Measurements from ENCODE around the gene CARD9. TPM values are rescaled to one million over a fixed set of nuclear protein-coding genes. Genes with fewer than 3 reads are reported as not detected.
A peak's percentile ranks its signal among the peaks of the same experiment; 100 is the strongest.

CARD9 gene
- total RNA-seq, 1 donor from 2014 or later: 1.2 TPM

GRCh38 chr9:136346927-136347465 lies 26.5 kb downstream of the CARD9 start:
- TF ChIP-seq CTCF (IDR thresholded peaks at IDR 0.05; ENCODE audit: borderline replicate concordance): no peak

DNA sequence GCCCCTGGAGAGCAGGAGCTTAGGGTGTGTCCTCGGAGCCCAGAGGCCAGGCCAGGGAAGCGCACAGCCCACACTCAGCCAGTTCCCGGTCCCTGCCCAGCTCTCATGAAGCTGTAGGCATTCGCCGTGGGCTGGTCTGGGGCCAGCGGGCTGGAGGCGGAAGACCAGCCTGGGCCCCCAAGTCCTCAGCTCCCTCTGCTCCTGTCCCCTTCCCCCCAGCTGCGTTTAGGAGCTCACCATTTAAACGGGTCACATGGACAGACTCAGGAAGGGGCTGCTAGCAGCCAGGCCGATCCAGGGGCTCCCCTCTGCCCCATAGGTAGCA lies 27.4 kb downstream of the CARD9 start:
- intact Hi-C loops (cut with micrococcal nuclease): no loop called here
- Histone ChIP-seq H3K27ac (replicated peaks) (peak overlapping the region; percentile 96), H3K4me3 (peak overlapping the region; percentile 54), H3K4me1 (peaks cover 54% of the 10 kb centered on the region), H3K27me3 (ENCODE audit: low read depth) (no peaks in the 10 kb centered on the region), H3K9me3 (replicated peaks) (no peaks in the 10 kb centered on the region), H3K36me3 (peaks cover 9% of the 10 kb centered on the region)
- DNase-seq: no peak
- no peak for TF ChIP-seq CTCF (IDR thresholded peaks at IDR 0.05; ENCODE audit: borderline replicate concordance)

More at GRCh38 chr9:136346927-136347465, 26.5 kb downstream of the CARD9 start:
- no peak overlapping the region for H3K4me3 ChIP-seq
- no peaks in the 10 kb centered on the region for H3K27me3 ChIP-seq (ENCODE audit: low read depth)
- no peaks in the 10 kb centered on the region for H3K9me3 ChIP-seq (replicated peaks)
- DNase-seq: no peak
- intact Hi-C loops (cut with micrococcal nuclease): no loop called here
- peaks cover 45% of the 10 kb centered on the region for H3K4me1 ChIP-seq
- H3K27ac ChIP-seq (replicated peaks): no peak overlapping the region
- peaks cover 9% of the 10 kb centered on the region for H3K36me3 ChIP-seq

GRCh38 chr9:136345281-136346156 lies 27.9 kb downstream of the CARD9 start:
- intact Hi-C loops (cut with micrococcal nuclease): no loop called here
- TF ChIP-seq CTCF (IDR thresholded peaks at IDR 0.05; ENCODE audit: borderline replicate concordance): peak; percentile 68
- Histone ChIP-seq H3K27ac (replicated peaks) (peak overlapping the region; percentile 96), H3K4me3 (peak overlapping the region; percentile 54), H3K36me3 (peaks cover 9% of the 10 kb centered on the region), H3K27me3 (ENCODE audit: low read depth) (no peaks in the 10 kb centered on the region), H3K4me1 (peaks cover 60% of the 10 kb centered on the region), H3K9me3 (replicated peaks) (no peaks in the 10 kb centered on the region)
- peak; percentile 77 for DNase-seq

DNA sequence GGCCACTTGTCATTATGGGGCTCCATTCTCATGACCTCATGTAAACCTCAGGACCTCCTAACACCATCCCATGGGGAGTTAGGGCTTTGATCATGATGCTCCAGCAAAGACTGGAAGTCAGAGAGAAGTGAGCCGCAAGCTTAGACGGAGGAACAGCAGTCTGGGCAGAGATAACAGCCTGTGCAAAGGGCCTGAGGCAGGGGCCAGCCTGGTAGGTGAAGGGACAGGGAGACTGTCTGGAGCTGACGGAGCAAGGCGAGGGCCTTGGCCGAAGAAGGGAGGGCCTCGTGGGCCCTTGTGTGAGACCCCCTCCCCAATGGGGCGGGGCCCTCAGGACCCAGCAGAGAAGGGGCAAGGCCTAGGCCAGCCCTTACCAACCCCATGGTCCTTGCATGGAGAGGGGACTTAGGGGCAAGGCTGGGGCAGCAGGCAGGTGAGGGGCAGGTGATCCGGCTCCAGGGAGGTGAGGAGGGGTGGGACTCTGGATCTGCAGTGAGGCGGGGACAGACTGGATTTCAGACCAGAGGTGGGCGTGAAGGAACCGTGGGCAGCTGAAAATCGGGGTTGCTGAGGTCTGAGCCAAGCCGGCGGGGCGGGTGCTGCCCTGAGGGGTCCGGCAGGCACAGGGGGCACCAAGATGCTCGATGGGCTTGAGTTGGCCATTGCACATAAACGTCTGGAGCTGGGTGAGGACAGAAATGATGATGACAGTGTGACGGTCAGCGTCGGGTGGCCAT lies 28.8 kb downstream of the CARD9 start:
- H3K36me3 ChIP-seq: peaks cover 3% of the 10 kb centered on the region
- H3K27me3 ChIP-seq (ENCODE audit: low read depth): no peaks in the 10 kb centered on the region
- H3K9me3 ChIP-seq (replicated peaks): no peaks in the 10 kb centered on the region
- peak overlapping the region; percentile 96 for H3K27ac ChIP-seq (replicated peaks)
- intact Hi-C loops (cut with micrococcal nuclease): no loop called here
- H3K4me1 ChIP-seq: peaks cover 68% of the 10 kb centered on the region
- TF ChIP-seq CTCF (IDR thresholded peaks at IDR 0.05; ENCODE audit: borderline replicate concordance): no peak
- peak overlapping the region; percentile 54 for H3K4me3 ChIP-seq
- DNase-seq: no peak

DNA sequence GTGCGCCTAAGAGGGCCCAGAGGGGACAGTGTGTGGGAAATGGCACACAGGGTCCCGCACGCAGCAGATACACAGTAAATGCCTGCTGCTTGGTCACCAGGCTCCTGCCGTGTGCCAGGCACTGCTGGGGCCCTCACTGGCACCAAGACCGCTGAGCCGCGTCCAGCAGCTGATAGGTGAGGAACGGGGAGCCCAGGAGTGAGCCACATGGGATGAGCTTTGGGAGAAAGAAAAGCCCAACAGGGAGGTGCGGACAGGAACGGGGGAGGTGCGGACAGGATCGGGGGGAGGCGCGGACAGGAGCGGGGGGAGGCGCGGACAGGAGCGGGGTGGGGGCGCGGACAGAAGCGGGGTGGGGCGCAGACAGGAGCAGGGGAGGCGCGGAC lies 29.6 kb downstream of the CARD9 start:
- Histone ChIP-seq H3K36me3 (peaks cover under 1% of the 10 kb centered on the region), H3K27ac (replicated peaks) (peak overlapping the region; percentile 96), H3K4me3 (peak overlapping the region; percentile 64), H3K4me1 (peaks cover 73% of the 10 kb centered on the region), H3K9me3 (replicated peaks) (no peaks in the 10 kb centered on the region), H3K27me3 (ENCODE audit: low read depth) (no peaks in the 10 kb centered on the region)
- intact Hi-C loops (cut with micrococcal nuclease): no loop called here
- DNase-seq: no peak
- no peak for TF ChIP-seq CTCF (IDR thresholded peaks at IDR 0.05; ENCODE audit: borderline replicate concordance)

Measured in left ventricle myocardium inferior (tissue), 1 donor.